Type B pancreatic cell (in vitro differentiated cells): ENCODE results near the gene CERS6. TPM values are rescaled to one million over a fixed set of nuclear protein-coding genes. Genes with fewer than 3 reads are reported as not detected.

ENCODE experiments used
- DNase-seq: peaks from one replicate; pipeline ENCODE4 v3.0.0; 2021; ENCODE audit warnings: mixed read lengths; ENCODE audit not compliant: unreplicated experiment; ENCODE audit errors: extremely low spot score
- H3K27ac Mint-ChIP-seq: 2 replicates; pipeline ENCODE4 v1.8.0; 2021; ENCODE audit warnings: mild to moderate bottlenecking, mixed read lengths
- H3K27me3 Mint-ChIP-seq: 2 replicates; pipeline ENCODE4 v1.8.0; 2021; ENCODE audit warnings: mixed read lengths
- H3K36me3 Mint-ChIP-seq: 2 replicates; pipeline ENCODE4 v1.8.0; 2021; ENCODE audit warnings: mixed read lengths
- H3K4me1 Mint-ChIP-seq: one replicate; pipeline ENCODE4 v1.8.0; 2021; ENCODE audit warnings: mixed read lengths; ENCODE audit not compliant: unreplicated experiment
- H3K4me3 Mint-ChIP-seq: 2 replicates; pipeline ENCODE4 v1.8.0; 2021; ENCODE audit warnings: mild to moderate bottlenecking, mixed read lengths
- H3K9me3 Mint-ChIP-seq: 2 replicates; pipeline ENCODE4 v1.8.0; 2021; ENCODE audit warnings: mixed read lengths
- CTCF ChIP-seq: fragments of 200-600 bp; sonication (generic); conservative IDR thresholded peaks from 2 replicates; pipeline ENCODE4 v1.5.0; 2021; ENCODE audit warnings: antibody characterized with exemption, mild to moderate bottlenecking
- total RNA-seq: library from RNA; stranded (reverse); gene quantifications from 2 replicates; pipeline ENCODE4 v1.2.1, GENCODE V29; 2021; ENCODE audit warnings: low replicate concordance

Gene CERS6
- total RNA-seq, 1 donor from 2014 or later = 43.0 TPM

- peaks cover 53% of the 10 kb centered on the region for H3K4me1 Mint-ChIP-seq
- H3K4me3 Mint-ChIP-seq = no peak overlapping the region
- TF ChIP-seq CTCF = no peak
- H3K9me3 Mint-ChIP-seq = no peaks in the 10 kb centered on the region
- H3K27ac Mint-ChIP-seq = no peak overlapping the region
- no peaks in the 10 kb centered on the region for H3K27me3 Mint-ChIP-seq
- peaks cover 9% of the 10 kb centered on the region for H3K36me3 Mint-ChIP-seq
- no peak for DNase-seq
Measured at GRCh38 chr2:168468354-168468753, 12.3 kb downstream of the CERS6 start.

- no peak for TF ChIP-seq CTCF
- Mint-ChIP-seq H3K4me3 (no peak overlapping the region), H3K36me3 (peaks cover 13% of the 10 kb centered on the region), H3K27ac (no peak overlapping the region), H3K4me1 (peaks cover 53% of the 10 kb centered on the region), H3K27me3 (no peaks in the 10 kb centered on the region), H3K9me3 (no peaks in the 10 kb centered on the region)
- no peak for DNase-seq
Measured at GRCh38 chr2:168469281-168469988, 13.4 kb downstream of the CERS6 start.

GRCh38 chr2:168470320-168471162, 14.5 kb downstream of the CERS6 start:
- no peak for DNase-seq
- peaks cover 13% of the 10 kb centered on the region for H3K36me3 Mint-ChIP-seq
- no peak for TF ChIP-seq CTCF
- no peak overlapping the region for H3K4me3 Mint-ChIP-seq
- peaks cover 44% of the 10 kb centered on the region for H3K4me1 Mint-ChIP-seq
- H3K9me3 Mint-ChIP-seq = no peaks in the 10 kb centered on the region
- H3K27me3 Mint-ChIP-seq = no peaks in the 10 kb centered on the region
- peak overlapping the region; percentile 57 for H3K27ac Mint-ChIP-seq

- Mint-ChIP-seq H3K4me3 (no peak overlapping the region), H3K4me1 (peaks cover 43% of the 10 kb centered on the region), H3K9me3 (no peaks in the 10 kb centered on the region), H3K27me3 (no peaks in the 10 kb centered on the region), H3K36me3 (peaks cover 13% of the 10 kb centered on the region), H3K27ac (peak overlapping the region; percentile 57)
- TF ChIP-seq CTCF = no peak
- DNase-seq = no peak
Measured at GRCh38 chr2:168471163-168471475, 15.0 kb downstream of the CERS6 start.

- H3K27me3 Mint-ChIP-seq = no peaks in the 10 kb centered on the region
- no peak overlapping the region for H3K27ac Mint-ChIP-seq
- TF ChIP-seq CTCF = no peak
- peaks cover 7% of the 10 kb centered on the region for H3K36me3 Mint-ChIP-seq
- no peaks in the 10 kb centered on the region for H3K9me3 Mint-ChIP-seq
- H3K4me1 Mint-ChIP-seq = peaks cover 37% of the 10 kb centered on the region
- no peak overlapping the region for H3K4me3 Mint-ChIP-seq
- no peak for DNase-seq
Measured at GRCh38 chr2:168475636-168476035, 19.6 kb downstream of the CERS6 start.
